ENCODE results near the gene TRAPPC6A. TPM values are rescaled to one million over a fixed set of nuclear protein-coding genes. Genes with fewer than 3 reads are reported as not detected.

TRAPPC6A gene
- total and polyA plus RNA-seq, 7 experiments from 2014 or later, result 44.6 to 174 (median 55.1) TPM

DNA sequence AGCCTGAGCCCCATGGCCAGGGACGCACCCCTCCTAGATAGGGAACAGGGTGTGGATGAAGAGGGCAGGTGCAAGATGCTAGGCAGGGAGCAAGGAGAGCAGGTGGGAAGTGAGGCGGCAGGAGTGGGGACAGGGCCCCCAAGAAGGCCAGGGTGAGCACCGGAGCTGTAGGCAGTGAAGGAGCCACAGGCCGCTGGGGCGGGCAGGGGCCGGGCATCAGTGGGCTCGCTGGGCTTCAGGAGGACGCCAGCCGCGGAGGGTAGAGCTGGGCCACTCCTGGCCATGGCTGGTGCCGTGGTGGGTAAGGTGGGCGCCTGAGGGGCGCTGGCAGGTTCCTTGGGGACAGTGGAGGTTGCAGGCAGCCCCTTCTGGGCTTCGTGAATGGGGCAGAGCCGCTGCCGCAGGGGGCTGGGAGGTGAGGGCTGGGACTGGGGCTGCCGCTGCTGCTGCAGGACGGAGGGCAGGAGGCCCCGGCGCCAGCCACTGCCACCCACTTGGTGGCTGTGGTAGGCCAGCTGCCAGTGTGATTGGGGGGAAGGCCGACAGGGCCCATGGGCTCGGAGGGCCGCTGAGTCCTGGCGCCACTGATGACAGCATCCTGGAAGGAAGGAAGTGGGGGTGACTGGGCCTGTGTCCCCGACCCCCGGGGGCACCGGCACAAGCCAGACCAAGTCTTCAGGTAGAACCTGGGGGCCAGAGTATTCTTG lies 19.4 kb downstream of the TRAPPC6A start:
- Histone ChIP-seq H3K4me1 (ENCODE audit: control insufficient read depth in 2 of 2, insufficient read depth in 2 of 2, low read length in 2 of 2) (peaks cover 0 to 7% of the 10 kb centered on the region in 2 donors), H3K27ac (ENCODE audit: low read depth, low read length) (no peak overlapping the region), H3K4me3 (ENCODE audit: low read length) (no peak overlapping the region), H3K36me3 (ENCODE audit: control insufficient read depth in 2 of 3, insufficient read depth in 3 of 3, low read length in 3 of 3) (no peaks in the 10 kb centered on the region), H3K27me3 (ENCODE audit: control insufficient read depth in 2 of 2, insufficient read depth in 2 of 2, low read length in 2 of 2) (no peaks in the 10 kb centered on the region), H3K9me3 (ENCODE audit: control insufficient read depth in 2 of 3, low read length in 3 of 3) (no peaks in the 10 kb centered on the region)
- ChIA-PET CTCF (no interaction called here), POLR2A (interaction anchor here (0.9 kb wide), 1 partner anchor 20 kb away, joined by 3 read pairs; the partner anchor contains the start of gene BLOC1S3)
- Mint-ChIP-seq H3K4me1 (peaks cover 2 to 20% (median 9%) of the 10 kb centered on the region in 7 donors), H3K36me3 (peaks cover 0 to 2% (median 0%) of the 10 kb centered on the region in 5 donors), H3K27me3 (peaks cover 6 to 22% (median 10%) of the 10 kb centered on the region in 5 donors), H3K27ac (peak overlapping the region in 1 of 9 donors; percentile 47), H3K9me3 (no peaks in the 10 kb centered on the region), H3K4me3 (no peak overlapping the region)
- no peak for DNase-seq
- intact Hi-C loops (cut with micrococcal nuclease), result no loop called here
- no peak for ATAC-seq

DNA sequence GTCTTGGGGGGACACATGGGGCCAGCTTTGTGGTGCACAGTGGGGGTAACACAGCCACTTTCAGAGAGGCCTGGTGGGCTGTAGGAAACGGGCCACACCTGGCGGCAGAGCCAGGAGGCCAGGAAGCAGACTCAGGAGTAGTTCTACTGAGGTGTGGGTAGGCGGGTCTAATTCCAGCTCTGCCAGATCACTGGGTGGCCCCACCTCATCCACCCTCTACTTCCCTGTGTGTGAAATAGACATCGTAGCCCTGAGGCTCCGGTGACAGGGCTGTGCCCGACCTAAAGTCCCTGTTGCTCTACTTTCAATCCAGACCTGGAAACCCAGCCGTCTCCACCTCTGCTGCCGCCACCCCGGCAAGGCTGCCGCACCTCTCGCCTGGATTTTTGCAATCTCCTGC lies 21.3 kb downstream of the TRAPPC6A start:
- H3K27ac Mint-ChIP-seq, result peak overlapping the region in 2 of 9 donors; percentile 63 to 82

DNA sequence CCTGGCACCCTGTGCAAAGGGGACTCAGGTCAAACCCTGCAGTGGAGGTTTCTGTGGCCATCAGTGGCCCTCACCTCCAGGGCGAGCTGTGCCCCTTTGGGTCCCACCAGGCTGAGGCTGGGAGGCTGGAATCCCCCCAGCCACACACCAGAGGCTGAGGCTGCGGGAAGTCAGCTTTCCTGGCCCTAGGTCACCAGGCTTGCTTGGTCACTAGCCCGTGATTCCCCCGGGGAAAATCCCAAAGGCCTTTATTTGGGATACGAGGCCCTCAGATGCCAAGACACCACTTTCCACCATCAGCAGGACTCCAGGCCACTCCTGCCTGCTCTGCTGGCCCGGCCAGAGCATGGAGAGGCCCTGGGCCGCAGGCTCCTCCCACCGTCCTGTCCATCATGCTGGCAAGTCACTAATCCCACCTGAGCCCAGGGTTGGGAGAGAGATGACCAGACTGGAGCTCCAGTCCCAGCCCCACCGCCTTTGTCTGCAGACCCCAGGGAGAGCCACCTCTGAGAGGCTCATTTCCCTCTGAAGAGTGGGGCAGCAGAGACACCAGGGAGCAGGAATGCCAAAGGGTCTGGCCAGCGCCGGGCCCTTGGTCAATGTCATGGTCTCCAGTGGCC lies 21.9 kb downstream of the TRAPPC6A start:
- Mint-ChIP-seq H3K36me3 (peaks cover 0 to 10% (median 0%) of the 10 kb centered on the region in 5 donors), H3K27me3 (peaks cover 6 to 33% (median 10%) of the 10 kb centered on the region in 5 donors), H3K9me3 (peaks cover 0 to 4% (median 0%) of the 10 kb centered on the region in 11 donors), H3K4me1 (peaks cover 6 to 29% (median 15%) of the 10 kb centered on the region in 7 donors), H3K4me3 (no peak overlapping the region), H3K27ac (no peak overlapping the region)
- ATAC-seq (no peak), DNase-seq (no peak)
- H3K4me1 ChIP-seq (ENCODE audit: control insufficient read depth in 2 of 2, insufficient read depth in 2 of 2, low read length in 2 of 2), result peaks cover 7 to 21% of the 10 kb centered on the region in 2 donors
- ChIA-PET CTCF (no interaction called here), POLR2A (interaction anchor here (0.8 kb wide), 1 partner anchor 21 kb away, joined by 3 read pairs; the partner anchor contains the start of gene TRAPPC6A)
- H3K36me3 ChIP-seq (ENCODE audit: control insufficient read depth in 2 of 3, insufficient read depth in 3 of 3, low read length in 3 of 3), result no peaks in the 10 kb centered on the region
- H3K27ac ChIP-seq (ENCODE audit: low read depth, low read length), result no peak overlapping the region
- no peaks in the 10 kb centered on the region for H3K9me3 ChIP-seq (ENCODE audit: control insufficient read depth in 2 of 3, low read length in 3 of 3)
- no peak overlapping the region for H3K4me3 ChIP-seq (ENCODE audit: low read length)
- intact Hi-C loops (cut with micrococcal nuclease), result no loop called here
- H3K27me3 ChIP-seq (ENCODE audit: control insufficient read depth in 2 of 2, insufficient read depth in 2 of 2, low read length in 2 of 2), result no peaks in the 10 kb centered on the region

More for the DNA sequence above, 21.3 kb downstream of the TRAPPC6A start:
- no peaks in the 10 kb centered on the region for H3K27me3 ChIP-seq (ENCODE audit: control insufficient read depth in 2 of 2, insufficient read depth in 2 of 2, low read length in 2 of 2)
- Mint-ChIP-seq H3K4me1 (peaks cover 6 to 26% (median 14%) of the 10 kb centered on the region in 7 donors), H3K9me3 (peaks cover 0 to 4% (median 0%) of the 10 kb centered on the region in 11 donors), H3K27me3 (peaks cover 6 to 27% (median 10%) of the 10 kb centered on the region in 5 donors), H3K4me3 (no peak overlapping the region), H3K36me3 (peaks cover 0 to 6% (median 0%) of the 10 kb centered on the region in 5 donors)
- no peak for DNase-seq
- intact Hi-C loops (cut with micrococcal nuclease), result no loop called here
- H3K4me3 ChIP-seq (ENCODE audit: low read length), result no peak overlapping the region
- H3K36me3 ChIP-seq (ENCODE audit: control insufficient read depth in 2 of 3, insufficient read depth in 3 of 3, low read length in 3 of 3), result no peaks in the 10 kb centered on the region
- H3K4me1 ChIP-seq (ENCODE audit: control insufficient read depth in 2 of 2, insufficient read depth in 2 of 2, low read length in 2 of 2), result peaks cover 7 to 21% of the 10 kb centered on the region in 2 donors
- ChIA-PET CTCF (no interaction called here), POLR2A (no interaction called here)
- ATAC-seq, result no peak
- H3K27ac ChIP-seq (ENCODE audit: low read depth, low read length), result no peak overlapping the region
- no peaks in the 10 kb centered on the region for H3K9me3 ChIP-seq (ENCODE audit: control insufficient read depth in 2 of 3, low read length in 3 of 3)

DNA sequence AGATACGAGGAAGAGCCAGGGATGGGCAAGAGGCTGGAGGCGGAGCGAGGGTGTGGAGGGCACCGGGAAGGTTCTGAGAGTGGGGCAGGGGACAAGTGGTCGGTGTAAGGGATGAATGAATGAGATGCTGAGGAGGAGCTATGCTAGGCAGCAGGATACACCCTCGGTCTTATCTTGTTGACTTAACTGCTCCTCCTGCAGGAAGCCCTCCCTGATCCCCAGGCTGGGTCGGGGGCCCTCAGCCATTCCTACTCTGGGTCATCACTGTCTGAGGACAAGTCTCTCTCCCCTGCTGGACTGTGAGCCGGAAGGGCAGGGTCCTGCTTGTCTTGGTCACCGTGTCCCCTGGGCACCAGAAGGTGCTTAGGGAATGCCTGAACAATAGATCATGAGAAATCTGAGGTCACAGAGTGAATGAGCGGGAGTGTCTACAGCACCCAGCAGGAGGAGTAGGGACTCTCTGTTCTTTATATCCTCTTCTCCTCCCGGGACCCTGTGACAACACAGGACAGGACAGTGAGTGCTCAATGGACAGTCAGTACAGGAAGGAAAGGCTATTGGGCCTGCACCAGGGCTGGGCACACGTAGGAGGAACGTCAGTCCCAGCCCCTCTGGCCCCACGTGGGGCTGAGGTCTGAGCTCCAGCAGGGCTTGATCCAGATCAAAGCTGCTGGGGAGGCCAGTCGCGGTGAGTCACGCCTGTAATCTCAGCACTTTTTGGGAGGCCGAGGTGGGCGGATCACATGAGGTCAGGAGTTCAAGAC lies 23.8 kb downstream of the TRAPPC6A start:
- H3K27me3 ChIP-seq (ENCODE audit: control insufficient read depth in 2 of 2, insufficient read depth in 2 of 2, low read length in 2 of 2), result no peaks in the 10 kb centered on the region
- H3K36me3 ChIP-seq (ENCODE audit: control insufficient read depth in 2 of 3, insufficient read depth in 3 of 3, low read length in 3 of 3), result no peaks in the 10 kb centered on the region
- CTCF ChIA-PET, result interaction anchor here (0.7 to 1.8 kb wide), 2 partner anchors 23 to 51 kb away, joined by 3 to 5 read pairs; no protein-coding TSS in a partner anchor
- peaks cover 6 to 37% (median 10%) of the 10 kb centered on the region in 5 donors for H3K27me3 Mint-ChIP-seq
- POLR2A ChIA-PET, result interaction anchor here (0.6 to 3.9 kb wide), 5 partner anchors 10 to 1129 kb away, joined by 3 to 29 read pairs (median 7); partner anchors contain the start of genes BLOC1S3, PPP1R37 and TRAPPC6A
- H3K9me3 ChIP-seq (ENCODE audit: control insufficient read depth in 2 of 3, low read length in 3 of 3), result no peaks in the 10 kb centered on the region
- ATAC-seq (no peak), DNase-seq (no peak)
- H3K9me3 Mint-ChIP-seq, result peaks cover 0 to 4% (median 0%) of the 10 kb centered on the region in 11 donors
- no peak overlapping the region for H3K4me3 ChIP-seq (ENCODE audit: low read length)
- H3K4me3 Mint-ChIP-seq, result peak overlapping the region in 9 of 10 donors; percentile 53 to 90 (median 73)
- H3K27ac ChIP-seq (ENCODE audit: low read depth, low read length), result no peak overlapping the region
- H3K4me1 Mint-ChIP-seq, result peaks cover 11 to 26% (median 19%) of the 10 kb centered on the region in 7 donors
- peaks cover 0 to 13% (median 0%) of the 10 kb centered on the region in 5 donors for H3K36me3 Mint-ChIP-seq
- H3K27ac Mint-ChIP-seq, result peak overlapping the region in 3 of 9 donors; percentile 54 to 68 (median 60)
- intact Hi-C loops (cut with micrococcal nuclease), result no loop called here
- H3K4me1 ChIP-seq (ENCODE audit: control insufficient read depth in 2 of 2, insufficient read depth in 2 of 2, low read length in 2 of 2), result peaks cover 7 to 21% of the 10 kb centered on the region in 2 donors

GRCh38 chr19:45153339-45154063 lies 24.5 kb downstream of the TRAPPC6A start:
- Histone ChIP-seq H3K4me3 (ENCODE audit: low read length) (peak overlapping the region; percentile 51), H3K27ac (ENCODE audit: low read depth, low read length) (no peak overlapping the region), H3K9me3 (ENCODE audit: control insufficient read depth in 2 of 3, low read length in 3 of 3) (no peaks in the 10 kb centered on the region), H3K4me1 (ENCODE audit: control insufficient read depth in 2 of 2, insufficient read depth in 2 of 2, low read length in 2 of 2) (peaks cover 7 to 21% of the 10 kb centered on the region in 2 donors), H3K27me3 (ENCODE audit: control insufficient read depth in 2 of 2, insufficient read depth in 2 of 2, low read length in 2 of 2) (no peaks in the 10 kb centered on the region), H3K36me3 (ENCODE audit: control insufficient read depth in 2 of 3, insufficient read depth in 3 of 3, low read length in 3 of 3) (no peaks in the 10 kb centered on the region)
- Mint-ChIP-seq H3K27ac (peak overlapping the region in 4 of 9 donors; percentile 54 to 68 (median 58)), H3K27me3 (peaks cover 6 to 37% (median 10%) of the 10 kb centered on the region in 5 donors), H3K9me3 (peaks cover 0 to 4% (median 0%) of the 10 kb centered on the region in 11 donors), H3K36me3 (peaks cover 0 to 13% (median 0%) of the 10 kb centered on the region in 5 donors), H3K4me3 (peak overlapping the region; percentile 76 to 90 (median 82)), H3K4me1 (peaks cover 14 to 28% (median 22%) of the 10 kb centered on the region in 7 donors)
- POLR2A ChIA-PET, result interaction anchor here (1.3 to 3.9 kb wide), 5 partner anchors 11 to 61 kb away, joined by 3 to 29 read pairs (median 7); partner anchors contain the start of genes BLOC1S3, PPP1R37 and TRAPPC6A
- ATAC-seq, result peak; percentile 43
- peak in 8 of 9 donors; percentile 29 to 48 (median 32) for DNase-seq
- CTCF ChIA-PET, result interaction anchor here (1.3 to 1.8 kb wide), 2 partner anchors 50 to 61 kb away, joined by 3 to 5 read pairs; no protein-coding TSS in a partner anchor
- intact Hi-C loops (cut with micrococcal nuclease), result loop anchor here in 1 of 2 donors (1.0 to 2.0 kb wide), 2 partner anchors 25 to 61 kb away; partner anchors contain the start of genes BLOC1S3, PPP1R37 and TRAPPC6A
